ENCODE measurements around the gene KRT79. TPM values are rescaled to one million over a fixed set of nuclear protein-coding genes. Genes with fewer than 3 reads are reported as not detected.

Gene KRT79
- total and polyA plus RNA-seq, 9 of the 15 experiments (the other 6 are each of a cell fraction or from before 2014, with no cell fraction given): 0.03 to 2.3 (median 0.23) TPM; not detected in 2

DNA sequence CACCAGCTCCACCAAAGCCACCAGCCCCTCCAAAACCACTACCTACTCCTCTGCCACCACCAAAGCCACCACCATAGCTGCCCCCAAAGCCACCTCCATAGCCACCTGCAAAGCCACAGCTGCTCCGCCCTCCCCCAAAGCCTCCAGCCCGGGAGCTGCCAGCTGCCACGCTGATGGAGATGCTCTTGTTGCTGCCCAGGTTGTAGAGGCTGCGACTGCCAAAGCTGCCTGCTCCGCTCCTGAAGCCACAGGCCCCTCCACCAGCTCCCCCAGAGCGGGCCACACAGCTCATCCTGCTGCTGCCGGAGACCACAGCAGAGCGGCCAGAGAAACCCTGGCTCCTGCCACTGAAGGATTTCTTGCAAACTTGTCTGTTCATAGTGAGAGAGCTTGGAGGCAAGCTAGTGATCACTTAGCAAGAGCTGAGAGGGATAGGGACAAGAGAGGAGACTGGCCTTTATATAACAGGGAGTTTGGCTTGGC, 57.2 kb downstream of the KRT79 start, which contains the start of gene KRT76:
Gene KRT76 (minus strand): TSS at position 433 of the 483 bp plus-strand sequence. CDS start 54 bp downstream, at position 379.
- no peak for TF ChIP-seq HNRNPK (IDR thresholded peaks at IDR 0.05; ENCODE audit: low read depth, low read length, poor library complexity, severe bottlenecking)
- no peak for TF ChIP-seq SUPT5H (IDR thresholded peaks at IDR 0.05)
- TF ChIP-seq ZNF77 (CRISPR knock-in tag; IDR thresholded peaks at IDR 0.05): no peak
- TF ChIP-seq DIDO1 (tag; IDR thresholded peaks at IDR 0.05; ENCODE audit: low read depth): no peak
- TF ChIP-seq ZNF212 (CRISPR knock-in tag; IDR thresholded peaks at IDR 0.05): no peak
- TF ChIP-seq, protein P1, sequence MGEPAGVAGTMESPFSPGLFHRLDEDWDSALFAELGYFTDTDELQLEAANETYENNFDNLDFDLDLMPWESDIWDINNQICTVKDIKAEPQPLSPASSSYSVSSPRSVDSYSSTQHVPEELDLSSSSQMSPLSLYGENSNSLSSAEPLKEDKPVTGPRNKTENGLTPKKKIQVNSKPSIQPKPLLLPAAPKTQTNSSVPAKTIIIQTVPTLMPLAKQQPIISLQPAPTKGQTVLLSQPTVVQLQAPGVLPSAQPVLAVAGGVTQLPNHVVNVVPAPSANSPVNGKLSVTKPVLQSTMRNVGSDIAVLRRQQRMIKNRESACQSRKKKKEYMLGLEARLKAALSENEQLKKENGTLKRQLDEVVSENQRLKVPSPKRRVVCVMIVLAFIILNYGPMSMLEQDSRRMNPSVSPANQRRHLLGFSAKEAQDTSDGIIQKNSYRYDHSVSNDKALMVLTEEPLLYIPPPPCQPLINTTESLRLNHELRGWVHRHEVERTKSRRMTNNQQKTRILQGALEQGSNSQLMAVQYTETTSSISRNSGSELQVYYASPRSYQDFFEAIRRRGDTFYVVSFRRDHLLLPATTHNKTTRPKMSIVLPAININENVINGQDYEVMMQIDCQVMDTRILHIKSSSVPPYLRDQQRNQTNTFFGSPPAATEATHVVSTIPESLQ (CRISPR knock-in tag; IDR thresholded peaks at IDR 0.05): no peak
- no peak for TF ChIP-seq U2AF2 (optimal IDR thresholded peaks at IDR 0.05; ENCODE audit: low read depth, low read length)
- no peak for TF ChIP-seq GTF2F1 (IDR thresholded peaks at IDR 0.05; ENCODE audit: low read depth, low read length)
- no peak for TF ChIP-seq BHLHE40 (IDR thresholded peaks at IDR 0.05; ENCODE audit: low read length)
- TF ChIP-seq ELF1 (tag; IDR thresholded peaks at IDR 0.05): no peak
- no peak for TF ChIP-seq ARHGAP35 (IDR thresholded peaks at IDR 0.05; ENCODE audit: partially characterized antibody)
- TF ChIP-seq ILF3 (IDR thresholded peaks at IDR 0.05; ENCODE audit: borderline replicate concordance): no peak
- TF ChIP-seq FUS (optimal IDR thresholded peaks at IDR 0.05; ENCODE audit: low read depth, low read length): no peak
- TF ChIP-seq NR4A1 (CRISPR knock-in tag; IDR thresholded peaks at IDR 0.05): no peak
- TF ChIP-seq NR4A1 (tag; IDR thresholded peaks at IDR 0.05): no peak
- TF ChIP-seq TRIM24 (IDR thresholded peaks at IDR 0.05): no peak
- no peak for TF ChIP-seq NCOA6 (IDR thresholded peaks at IDR 0.05)
- Histone ChIP-seq H3K4me3 (no peak within 1 kb of the TSS), H3K27ac (ENCODE audit: extremely low read depth, low read depth, low read length) (no peak within 1 kb of the TSS), H3K36me3 (ENCODE audit: control insufficient read depth, insufficient read depth, low read length) (no peaks in the 10 kb centered on the region), H3K4me1 (replicated peaks in 1 of 2; ENCODE audit: control insufficient read depth in 2 of 2, insufficient read depth in 2 of 2, low read length in 2 of 2) (no peaks in the 10 kb centered on the region), H3K79me2 (ENCODE audit: control insufficient read depth, insufficient read depth, low read length) (no peaks in the 10 kb centered on the region), H3K9me3 (replicated peaks; ENCODE audit: control insufficient read depth, insufficient read depth, low read depth, low read length) (no peaks in the 10 kb centered on the region), H4K20me1 (replicated peaks; ENCODE audit: control insufficient read depth, insufficient read depth, low read length) (no peaks in the 10 kb centered on the region; the same call in none of the 2 replicates), H3K27me3 (ENCODE audit: control insufficient read depth in 2 of 2, insufficient read depth in 2 of 2, low read length in 2 of 2) (peaks cover 26 to 75% of the 10 kb centered on the region in 2 experiments; a peak in 4 of 5 replicates), H3K9ac (ENCODE audit: insufficient read depth in 1 of 2, low read depth in 2 of 2, low read length in 2 of 2) (no peak within 1 kb of the TSS; a peak in 1 of 4 replicates), H3K4me2 (ENCODE audit: insufficient read depth, low read length) (no peak within 1 kb of the TSS), H2AFZ (ENCODE audit: low read depth, low read length) (no peak within 1 kb of the TSS), H3K9me1 (ENCODE audit: control insufficient read depth, insufficient read depth, low read length) (no peaks in the 10 kb centered on the region)
- in situ Hi-C loops (cut with MboI): no loop called here
- DNase-seq (ENCODE audit: extremely low read depth in 1 of 4, low spot score in 3 of 4) (no peak), FAIRE-seq (no peak), ATAC-seq (no peak)
- CTCF ChIA-PET (ENCODE audit: low intra/inter-chr PET ratio): no interaction called here
- POLR2A ChIA-PET: interaction anchor here (0.7 to 1.0 kb wide), 4 partner anchors 11 to 28 kb away, joined by 3 read pairs; no protein-coding TSS in a partner anchor
- 7% methylated on average over 6 of the region's 8 CpGs for WGBS (ENCODE audit: insufficient coverage, low coverage, missing lambda C conversion rate)
- no TSS peak for BruUV-seq (replicated peaks)
- intact Hi-C loops (cut with micrococcal nuclease): no loop called here

All from K562 (cell line).